ENCODE measurements around the gene ROBO1. TPM values are rescaled to one million over a fixed set of nuclear protein-coding genes. Genes with fewer than 3 reads are reported as not detected.

Gene ROBO1
- total and polyA plus RNA-seq, 2 donors (not counting 3 experiments of a cell fraction or from before 2014, with no cell fraction given) = 5.9 to 14.2 TPM

GRCh38 chr3:79310016-79310415 is 457.8 kb downstream of the ROBO1 start:
- Histone ChIP-seq H3K27ac (ENCODE audit: insufficient read depth, low read depth, low read length) (no peak overlapping the region), H3K36me3 (ENCODE audit: control insufficient read depth in 2 of 2, extremely low read depth in 1 of 2, insufficient read depth in 2 of 2, low read length in 2 of 2) (no peaks in the 10 kb centered on the region), H3K4me2 (ENCODE audit: insufficient read depth, low read length) (no peak overlapping the region), H3K79me2 (ENCODE audit: control insufficient read depth, insufficient read depth, low read length) (no peaks in the 10 kb centered on the region), H3K9ac (replicated peaks; ENCODE audit: extremely low read depth, insufficient read depth, low read length) (no peak overlapping the region), H3K4me1 (ENCODE audit: control insufficient read depth, extremely low read depth, insufficient read depth, low read length) (no peaks in the 10 kb centered on the region), H2AFZ (ENCODE audit: low read depth, low read length) (no peak overlapping the region), H3K27me3 (ENCODE audit: control insufficient read depth in 2 of 2, insufficient read depth in 2 of 2, low read length in 2 of 2) (no peaks in the 10 kb centered on the region), H3K9me1 (replicated peaks; ENCODE audit: control insufficient read depth, extremely low read depth, insufficient read depth, low read length) (no peaks in the 10 kb centered on the region), H3K9me3 (replicated peaks; ENCODE audit: control insufficient read depth, insufficient read depth, low read length) (no peaks in the 10 kb centered on the region), H4K20me1 (replicated peaks; ENCODE audit: control insufficient read depth, extremely low read depth, insufficient read depth, low read length) (no peaks in the 10 kb centered on the region), H3K4me3 (replicated peaks in 1 of 3; ENCODE audit: insufficient read depth in 1 of 3, low read depth in 1 of 3, low read length in 3 of 3) (no peak overlapping the region)
- intact Hi-C loops (cut with micrococcal nuclease) = no loop called here
- TF ChIP-seq MYC (IDR thresholded peaks at IDR 0.05; ENCODE audit: low read depth, low read length) (no peak), JUN (IDR thresholded peaks at IDR 0.05; ENCODE audit: borderline replicate concordance, insufficient read depth, insufficient read length, low read depth) (no peak), FOS (IDR thresholded peaks at IDR 0.05; ENCODE audit: borderline replicate concordance, insufficient read depth, low read length) (no peak), EZH2 (IDR thresholded peaks at IDR 0.05; ENCODE audit: borderline replicate concordance, low read depth, low read length, severe bottlenecking) (no peak), CTCF (IDR thresholded peaks at IDR 0.05; ENCODE audit: extremely low read depth in 1 of 2, insufficient read depth in 1 of 2, low read depth in 1 of 2, low read length in 2 of 2) (no peak), POLR2A (IDR thresholded peaks at IDR 0.05; ENCODE audit: low read depth, low read length) (no peak), POLR2AphosphoS5 (IDR thresholded peaks at IDR 0.05; ENCODE audit: insufficient read depth, low read depth, low read length) (no peak), MAX (IDR thresholded peaks at IDR 0.05; ENCODE audit: insufficient read depth, insufficient read length) (no peak)
- no peak for DNase-seq (ENCODE audit: low read depth, low spot score)
- dilution Hi-C loops (cut with MboI; ENCODE audit: extremely low pct_ligation_motif_present, low sequenced_read_pairs) = no loop called here
- no peak for FAIRE-seq
- ChIA-PET CTCF (no interaction called here), POLR2A (no interaction called here)
- no TSS peak for BruUV-seq (replicated peaks)

All from endothelial cell of umbilical vein (primary cell).